Subcutaneous abdominal adipose tissue (tissue), 5 donors: ENCODE results near the gene HDAC9.

Experiments
- H3K27ac ChIP-seq: one replicate; pipeline ENCODE4 v1.7.0; 2013; ENCODE audit warnings: low read depth, mild to moderate bottlenecking, inconsistent platforms, low read length, moderate library complexity
- H3K27me3 ChIP-seq, 5 donors: one replicate each; pipeline ENCODE4 v1.7.0; 2013; ENCODE audit warnings: low read length in 5 of 5, inconsistent platforms in 1 of 5; ENCODE audit not compliant: control insufficient read depth in 5 of 5, insufficient read depth in 4 of 5
- H3K36me3 ChIP-seq, 5 donors: one replicate each; pipeline ENCODE4 v1.7.0; 2013; ENCODE audit warnings: low read length in 5 of 5; ENCODE audit not compliant: control insufficient read depth in 5 of 5, insufficient read depth in 5 of 5
- H3K4me1 ChIP-seq, 5 donors: one replicate each; pipeline ENCODE4 v1.7.0; 2013; ENCODE audit warnings: low read length in 5 of 5, mild to moderate bottlenecking in 3 of 5, moderate library complexity in 1 of 5; ENCODE audit not compliant: control insufficient read depth in 5 of 5, insufficient read depth in 5 of 5
- H3K4me3 ChIP-seq, 5 donors: one replicate each; pipeline ENCODE4 v1.7.0; 2013; ENCODE audit warnings: low read length in 5 of 5, low read depth in 1 of 5
- H3K9ac ChIP-seq, 5 donors: one replicate each; pipeline ENCODE4 v1.7.0; 2013; ENCODE audit warnings: low read length in 5 of 5, mild to moderate bottlenecking in 4 of 5, moderate library complexity in 3 of 5
- H3K9me3 ChIP-seq, 5 donors: one replicate each; pipeline ENCODE4 v1.7.0; 2013; ENCODE audit warnings: low read length in 5 of 5; ENCODE audit not compliant: control insufficient read depth in 5 of 5
- donor health status: healthy.
- donor health status: healthy.
- donor health status: healthy.
- donor health status: healthy.
- donor health status: healthy.

HDAC9 gene

GRCh38 chr7:18648849-18649758, 153.6 kb downstream of the HDAC9 start:
- H3K9ac ChIP-seq: no peak overlapping the region
- H3K27ac ChIP-seq: no peak overlapping the region
- no peaks in the 10 kb centered on the region for H3K27me3 ChIP-seq
- no peak overlapping the region for H3K4me3 ChIP-seq
- H3K4me1 ChIP-seq: no peaks in the 10 kb centered on the region
- peaks cover 0 to 23% (median 7%) of the 10 kb centered on the region in 5 donors for H3K36me3 ChIP-seq
- no peaks in the 10 kb centered on the region for H3K9me3 ChIP-seq

- H3K27me3 ChIP-seq: no peaks in the 10 kb centered on the region
- no peaks in the 10 kb centered on the region for H3K9me3 ChIP-seq
- H3K9ac ChIP-seq: no peak overlapping the region
- H3K36me3 ChIP-seq: peaks cover 0 to 12% (median 3%) of the 10 kb centered on the region in 5 donors
- no peak overlapping the region for H3K4me3 ChIP-seq
- H3K4me1 ChIP-seq: peaks cover 0 to 15% (median 12%) of the 10 kb centered on the region in 5 donors
- no peak overlapping the region for H3K27ac ChIP-seq
These were observed 158.0 kb downstream of the HDAC9 start for GRCh38 chr7:18653381-18654155.

- H3K4me1 ChIP-seq: peaks cover 0 to 15% (median 12%) of the 10 kb centered on the region in 5 donors
- no peak overlapping the region for H3K9ac ChIP-seq
- no peaks in the 10 kb centered on the region for H3K27me3 ChIP-seq
- H3K9me3 ChIP-seq: no peaks in the 10 kb centered on the region
- no peak overlapping the region for H3K27ac ChIP-seq
- H3K4me3 ChIP-seq: no peak overlapping the region
- H3K36me3 ChIP-seq: peaks cover 0 to 1% (median 0%) of the 10 kb centered on the region in 5 donors
These were observed 159.2 kb downstream of the HDAC9 start for GRCh38 chr7:18654709-18655108.

- Histone ChIP-seq H3K4me3 (no peak overlapping the region), H3K36me3 (no peaks in the 10 kb centered on the region), H3K4me1 (peaks cover 0 to 15% (median 12%) of the 10 kb centered on the region in 5 donors), H3K27ac (no peak overlapping the region), H3K27me3 (no peaks in the 10 kb centered on the region), H3K9ac (no peak overlapping the region), H3K9me3 (no peaks in the 10 kb centered on the region)
These were observed 160.0 kb downstream of the HDAC9 start for GRCh38 chr7:18655506-18655905.

- no peaks in the 10 kb centered on the region for H3K27me3 ChIP-seq
- H3K9me3 ChIP-seq: no peaks in the 10 kb centered on the region
- H3K27ac ChIP-seq: no peak overlapping the region
- H3K4me3 ChIP-seq: no peak overlapping the region
- H3K36me3 ChIP-seq: no peaks in the 10 kb centered on the region
- H3K9ac ChIP-seq: no peak overlapping the region
- H3K4me1 ChIP-seq: peaks cover 0 to 15% (median 12%) of the 10 kb centered on the region in 5 donors
These were observed 160.4 kb downstream of the HDAC9 start for GRCh38 chr7:18655912-18656311.

GRCh38 chr7:18656362-18656761, 160.8 kb downstream of the HDAC9 start:
- Histone ChIP-seq H3K9ac (no peak overlapping the region), H3K4me3 (no peak overlapping the region), H3K4me1 (peaks cover 0 to 15% (median 12%) of the 10 kb centered on the region in 5 donors), H3K27ac (no peak overlapping the region), H3K36me3 (no peaks in the 10 kb centered on the region), H3K9me3 (no peaks in the 10 kb centered on the region), H3K27me3 (no peaks in the 10 kb centered on the region)

GRCh38 chr7:18659746-18660145, 164.2 kb downstream of the HDAC9 start:
- peaks cover 0 to 27% (median 12%) of the 10 kb centered on the region in 5 donors for H3K4me1 ChIP-seq
- H3K9me3 ChIP-seq: no peaks in the 10 kb centered on the region
- H3K36me3 ChIP-seq: no peaks in the 10 kb centered on the region
- no peak overlapping the region for H3K4me3 ChIP-seq
- no peak overlapping the region for H3K9ac ChIP-seq
- H3K27me3 ChIP-seq: no peaks in the 10 kb centered on the region
- no peak overlapping the region for H3K27ac ChIP-seq

- Histone ChIP-seq H3K4me1 (peaks cover 0 to 28% (median 9%) of the 10 kb centered on the region in 5 donors), H3K9me3 (no peaks in the 10 kb centered on the region), H3K4me3 (peak overlapping the region in 1 of 5 donors; percentile 6), H3K27me3 (no peaks in the 10 kb centered on the region), H3K36me3 (no peaks in the 10 kb centered on the region), H3K9ac (no peak overlapping the region), H3K27ac (no peak overlapping the region)
These were observed 167.8 kb downstream of the HDAC9 start for GRCh38 chr7:18663321-18663720.

- no peaks in the 10 kb centered on the region for H3K9me3 ChIP-seq
- H3K36me3 ChIP-seq: no peaks in the 10 kb centered on the region
- H3K9ac ChIP-seq: no peak overlapping the region
- H3K27me3 ChIP-seq: no peaks in the 10 kb centered on the region
- peaks cover 0 to 28% (median 9%) of the 10 kb centered on the region in 5 donors for H3K4me1 ChIP-seq
- no peak overlapping the region for H3K27ac ChIP-seq
- H3K4me3 ChIP-seq: no peak overlapping the region
These were observed 170.7 kb downstream of the HDAC9 start for GRCh38 chr7:18666107-18666728.
